Measurements from ENCODE around the gene EIF3D.

Gene EIF3D

GRCh38 chr22:36505998-36506635 lies 22.8 kb downstream of the EIF3D start:
- FAIRE-seq: no peak

- FAIRE-seq: no peak
Measured at GRCh38 chr22:36497910-36498665, 30.9 kb downstream of the EIF3D start.

GRCh38 chr22:36493690-36494110 lies 35.3 kb downstream of the EIF3D start:
- no peak for FAIRE-seq

GRCh38 chr22:36492109-36492508 lies 36.9 kb downstream of the EIF3D start:
- no peak for FAIRE-seq

GRCh38 chr22:36491155-36491554 lies 37.8 kb downstream of the EIF3D start:
- FAIRE-seq: no peak

- peak; percentile 91 for FAIRE-seq
Measured at GRCh38 chr22:36486619-36487384, 42.2 kb downstream of the EIF3D start.

- peak; percentile 69 for FAIRE-seq
Measured at GRCh38 chr22:36481393-36482168, 47.4 kb downstream of the EIF3D start, which contains the start of gene TXN2. TSS of gene TXN2 (minus strand) at chr22:36481640. CDS start at chr22:36480837, 803 bp downstream.

GRCh38 chr22:36480941-36481392 lies 48.0 kb downstream of the EIF3D start:
- no peak for FAIRE-seq

GRCh38 chr22:36478966-36479365 lies 50.0 kb downstream of the EIF3D start:
- no peak for FAIRE-seq

- FAIRE-seq: no peak
Measured at GRCh38 chr22:36475341-36475740, 53.6 kb downstream of the EIF3D start.

- FAIRE-seq: no peak
Measured at GRCh38 chr22:36472689-36473088, 56.3 kb downstream of the EIF3D start.

GRCh38 chr22:36471341-36471821 lies 57.6 kb downstream of the EIF3D start:
- FAIRE-seq: no peak

GRCh38 chr22:36470994-36471331 lies 58.0 kb downstream of the EIF3D start:
- no peak for FAIRE-seq

- FAIRE-seq: peak; percentile 94
Measured at GRCh38 chr22:36470162-36470993, 58.6 kb downstream of the EIF3D start.

GRCh38 chr22:36469094-36469710 lies 59.8 kb downstream of the EIF3D start:
- FAIRE-seq: no peak

GRCh38 chr22:36467946-36468345 lies 61.0 kb downstream of the EIF3D start:
- no peak for FAIRE-seq

GRCh38 chr22:36467042-36467810 lies 61.7 kb downstream of the EIF3D start:
- FAIRE-seq: no peak

GRCh38 chr22:36466258-36466657 lies 62.7 kb downstream of the EIF3D start:
- no peak for FAIRE-seq

- no peak for FAIRE-seq
Measured at GRCh38 chr22:36465232-36466021, 63.5 kb downstream of the EIF3D start.
